ENCODE measurements around the gene ITGAL. TPM values are rescaled to one million over a fixed set of nuclear protein-coding genes. Genes with fewer than 3 reads are reported as not detected.

Gene ITGAL
- total and polyA plus RNA-seq, 2 of the 8 experiments (the other 6 are each of a cell fraction or from before 2014, with no cell fraction given), result not detected

DNA sequence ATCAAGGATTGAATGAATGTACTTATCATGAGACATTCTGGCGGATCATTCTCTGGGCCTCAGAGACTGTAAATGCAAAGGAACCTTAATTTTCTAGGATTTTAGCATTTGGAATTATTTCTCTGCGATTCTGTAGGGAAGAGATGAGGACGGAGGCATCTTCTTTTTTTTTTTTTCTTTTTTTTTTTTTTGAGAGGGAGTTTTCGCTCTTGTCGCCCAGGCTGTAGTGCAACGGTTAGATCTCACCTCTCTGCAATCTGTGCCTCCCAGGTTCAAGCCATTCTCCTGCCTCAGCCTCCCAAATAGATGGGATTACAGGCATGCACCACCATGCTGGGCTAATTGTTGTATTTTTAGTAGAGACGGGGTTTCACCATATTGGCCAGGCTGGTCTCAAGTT is 2.1 kb downstream of the ITGAL start:
- ChIA-PET POLR2A (ENCODE audit: partially characterized antibody) (interaction anchor here (1.4 kb wide), 1 partner anchor 18 kb away, joined by 4 read pairs; no protein-coding TSS in a partner anchor), CTCF (ENCODE audit: partially characterized antibody) (interaction anchor here (1.2 to 1.9 kb wide), 3 partner anchors 25 to 45 kb away, joined by 3 to 4 read pairs (median 3); partner anchors contain the start of gene DCTPP1)
- H4K8ac ChIP-seq (ENCODE audit: extremely low read depth, insufficient read depth, low read length), result no peak overlapping the region

More for the DNA sequence above, 2.1 kb downstream of the ITGAL start:
- Histone ChIP-seq H3K4me3 (ENCODE audit: extremely low read depth in 1 of 4, insufficient read depth in 2 of 4, low read depth in 3 of 4, low read length in 4 of 4) (no peak overlapping the region), H3K4me1 (replicated peaks in 1 of 4; ENCODE audit: control insufficient read depth in 3 of 4, insufficient read depth in 4 of 4, low read length in 3 of 4) (peaks cover 0 to 3% (median 0%) of the 10 kb centered on the region in 4 experiments; a peak in 1 of 7 replicates), H2BK15ac (ENCODE audit: low read length) (no peak overlapping the region), H4K91ac (replicated peaks; ENCODE audit: insufficient read length, low read length) (no peak overlapping the region), H4K20me1 (replicated peaks in 1 of 2; ENCODE audit: control insufficient read depth in 1 of 2, insufficient read depth in 2 of 2, low read length in 2 of 2) (no peaks in the 10 kb centered on the region), H3K79me1 (ENCODE audit: low read depth, low read length) (no peaks in the 10 kb centered on the region), H3K36me3 (ENCODE audit: control insufficient read depth in 2 of 4, insufficient read depth in 4 of 4, low read length in 3 of 4) (no peaks in the 10 kb centered on the region), H2AK5ac (ENCODE audit: low read depth, low read length) (no peak overlapping the region), H2BK5ac (ENCODE audit: low read depth, low read length) (no peak overlapping the region), H3K9me3 (ENCODE audit: insufficient read depth in 2 of 2, low read depth in 1 of 2, low read length in 1 of 2) (no peaks in the 10 kb centered on the region), H3K18ac (ENCODE audit: extremely low read depth, low read length) (no peak overlapping the region), H3K27me3 (replicated peaks in 1 of 4; ENCODE audit: control insufficient read depth in 3 of 4, extremely low read depth in 1 of 4, insufficient read depth in 3 of 4, low read length in 3 of 4) (peaks cover 0 to 2% (median 0%) of the 10 kb centered on the region in 4 experiments; a peak in 1 of 7 replicates), H2AFZ (ENCODE audit: low read length) (no peak overlapping the region), H2BK120ac (replicated peaks; ENCODE audit: low read depth, low read length) (no peak overlapping the region), H3K9ac (replicated peaks in 1 of 4; ENCODE audit: extremely low read depth in 1 of 4, low read depth in 3 of 4, low read length in 3 of 4) (no peak overlapping the region), H3K4me2 (ENCODE audit: insufficient read depth in 1 of 2, low read depth in 2 of 2, low read length in 2 of 2) (no peak overlapping the region), H3K4ac (replicated peaks; ENCODE audit: insufficient read length, low read depth, low read length) (no peak overlapping the region), H2BK20ac (ENCODE audit: low read length) (no peak overlapping the region), H2BK12ac (ENCODE audit: low read depth, low read length) (no peak overlapping the region), H3K56ac (replicated peaks; ENCODE audit: insufficient read length, low read depth, low read length) (no peak overlapping the region), H3K14ac (ENCODE audit: insufficient read length) (no peak overlapping the region), H3K23me2 (ENCODE audit: low read depth, low read length) (no peaks in the 10 kb centered on the region), H3K23ac (ENCODE audit: insufficient read length) (no peak overlapping the region), H3K79me2 (ENCODE audit: control insufficient read depth in 1 of 2, insufficient read depth in 2 of 2, low read length in 2 of 2) (no peaks in the 10 kb centered on the region), H4K5ac (ENCODE audit: insufficient read length, low read depth, low read length) (no peak overlapping the region), H3K27ac (ENCODE audit: low read depth, low read length) (no peak overlapping the region)
- TF ChIP-seq EGR1 (IDR thresholded peaks at IDR 0.05; ENCODE audit: borderline replicate concordance, low read depth, low read length) (no peak), CEBPB (IDR thresholded peaks at IDR 0.05; ENCODE audit: low read depth, low read length) (no peak), SP2 (IDR thresholded peaks at IDR 0.05; ENCODE audit: low read length) (no peak), TAF1 (IDR thresholded peaks at IDR 0.05; ENCODE audit: low read depth, low read length) (no peak), EZH2 (IDR thresholded peaks at IDR 0.05; ENCODE audit: low read depth, low read length, severe bottlenecking) (no peak)
- DNase-seq (ENCODE audit: low read depth in 1 of 2, low spot score in 2 of 2) (no peak), FAIRE-seq (no peak)
- WGBS, 2 experiments (ENCODE audit: extremely low coverage in 1 of 2, insufficient coverage in 1 of 2, insufficient read length in 1 of 2, insufficient replicate concordance in 2 of 2, low coverage in 1 of 2, low lambda C conversion rate in 2 of 2, missing lambda C conversion rate in 1 of 2), result 94% methylated on average over 7 of the region's 7 CpGs; no CpG with 5 or more reads in 1 of the 2 experiments
